Stimulated activated CD4-positive, alpha-beta T cell treated with anti-CD3 and anti-CD28 coated beads, TNF-alpha, amount 100 ng/mL, for 48 hours (primary cell): Measurements from ENCODE around the gene IFFO2.

Source experiments
- DNase-seq, 3 donors: peaks; one replicate each; pipeline ENCODE4 v3.0.0-alpha.2; 2020; ENCODE audit warnings: low read depth in 3 of 3

The IFFO2 gene

DNA sequence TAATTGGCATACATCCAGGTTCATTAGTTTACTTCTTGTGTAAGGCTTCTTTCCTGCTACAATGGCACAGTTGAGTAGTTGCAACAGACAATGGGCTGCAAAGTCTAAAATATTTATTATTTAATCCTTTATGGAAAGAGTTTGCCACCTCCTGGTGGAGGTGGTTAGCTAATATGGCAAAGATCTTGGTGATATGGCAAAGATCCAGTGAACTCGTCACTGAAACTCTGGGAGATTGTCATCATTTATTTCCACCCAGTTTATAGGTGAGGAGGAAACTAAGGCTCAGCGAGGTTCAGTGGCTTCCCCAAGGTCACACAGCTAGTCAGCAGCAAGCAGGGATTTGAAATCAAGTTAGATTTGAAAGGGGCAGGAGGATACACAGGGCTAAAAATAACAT lies 16.1 kb upstream of the IFFO2 start:
- no peak for DNase-seq

DNA sequence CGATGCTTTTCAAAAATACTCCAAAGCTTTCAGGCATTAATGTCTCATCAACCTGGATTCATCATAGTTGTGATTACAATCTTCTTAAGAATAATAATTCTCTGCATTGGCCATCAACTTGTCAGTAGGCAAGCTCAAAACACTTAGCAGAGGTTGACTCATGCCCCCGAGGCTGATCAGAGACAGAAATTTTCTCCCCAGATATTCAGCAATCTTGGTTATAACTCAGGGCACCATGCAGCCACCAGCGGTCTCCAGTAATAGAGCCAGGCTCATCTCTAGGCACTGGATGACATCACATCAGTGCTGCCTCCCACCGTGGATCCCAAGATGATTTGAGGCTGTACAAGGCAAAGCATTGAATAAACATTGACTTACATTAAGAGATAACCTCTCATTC lies 14.3 kb upstream of the IFFO2 start:
- DNase-seq = no peak

DNA sequence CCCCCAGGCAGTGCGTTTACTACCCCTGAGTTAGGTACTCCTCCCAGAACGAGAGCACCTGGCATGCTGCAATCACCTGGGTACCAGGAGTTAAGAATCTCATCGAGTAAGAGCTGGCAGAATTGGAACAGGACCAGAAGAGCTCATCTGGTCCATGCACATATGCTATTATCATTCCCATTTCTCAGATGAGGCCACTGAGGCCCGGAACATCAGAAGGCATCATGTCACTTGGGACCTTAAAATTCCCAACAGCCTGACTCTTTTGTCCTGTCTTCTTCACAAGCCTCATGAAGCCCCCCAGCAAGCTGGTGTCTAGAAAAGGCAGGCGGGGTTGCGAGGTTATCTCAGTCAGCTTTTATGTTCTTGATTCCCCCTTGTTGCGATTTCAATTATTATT lies 13.9 kb upstream of the IFFO2 start:
- DNase-seq = no peak

DNA sequence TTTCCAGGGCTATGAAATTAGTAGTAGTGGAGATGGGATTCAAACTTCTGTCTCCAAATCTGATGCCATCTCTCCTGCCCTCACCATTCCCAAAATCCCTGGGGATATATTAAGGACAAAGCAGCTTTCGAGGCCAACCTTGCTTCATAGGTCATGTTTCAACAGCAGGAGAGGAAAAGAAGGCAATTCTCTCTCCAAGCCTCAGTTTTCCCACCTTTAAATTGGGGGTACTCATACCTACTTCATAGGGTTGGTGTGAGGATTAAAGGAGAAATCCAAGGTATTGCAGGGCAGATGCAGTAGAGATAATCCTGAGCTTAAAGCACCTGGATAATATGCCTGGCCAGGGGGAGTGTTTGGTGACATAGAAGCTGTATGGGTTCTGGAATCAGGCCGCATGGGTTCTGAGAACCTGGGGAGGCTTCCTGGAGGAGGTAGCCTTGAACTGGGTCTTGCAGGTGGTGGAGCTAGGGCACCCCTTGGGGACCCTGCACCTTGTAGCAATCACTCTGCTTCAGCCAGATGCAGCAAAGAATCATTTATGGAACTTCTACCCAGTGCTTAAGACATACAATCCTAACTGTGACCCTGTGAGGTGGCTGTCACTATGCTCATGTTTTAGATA lies 10.7 kb upstream of the IFFO2 start:
- no peak for DNase-seq

DNA sequence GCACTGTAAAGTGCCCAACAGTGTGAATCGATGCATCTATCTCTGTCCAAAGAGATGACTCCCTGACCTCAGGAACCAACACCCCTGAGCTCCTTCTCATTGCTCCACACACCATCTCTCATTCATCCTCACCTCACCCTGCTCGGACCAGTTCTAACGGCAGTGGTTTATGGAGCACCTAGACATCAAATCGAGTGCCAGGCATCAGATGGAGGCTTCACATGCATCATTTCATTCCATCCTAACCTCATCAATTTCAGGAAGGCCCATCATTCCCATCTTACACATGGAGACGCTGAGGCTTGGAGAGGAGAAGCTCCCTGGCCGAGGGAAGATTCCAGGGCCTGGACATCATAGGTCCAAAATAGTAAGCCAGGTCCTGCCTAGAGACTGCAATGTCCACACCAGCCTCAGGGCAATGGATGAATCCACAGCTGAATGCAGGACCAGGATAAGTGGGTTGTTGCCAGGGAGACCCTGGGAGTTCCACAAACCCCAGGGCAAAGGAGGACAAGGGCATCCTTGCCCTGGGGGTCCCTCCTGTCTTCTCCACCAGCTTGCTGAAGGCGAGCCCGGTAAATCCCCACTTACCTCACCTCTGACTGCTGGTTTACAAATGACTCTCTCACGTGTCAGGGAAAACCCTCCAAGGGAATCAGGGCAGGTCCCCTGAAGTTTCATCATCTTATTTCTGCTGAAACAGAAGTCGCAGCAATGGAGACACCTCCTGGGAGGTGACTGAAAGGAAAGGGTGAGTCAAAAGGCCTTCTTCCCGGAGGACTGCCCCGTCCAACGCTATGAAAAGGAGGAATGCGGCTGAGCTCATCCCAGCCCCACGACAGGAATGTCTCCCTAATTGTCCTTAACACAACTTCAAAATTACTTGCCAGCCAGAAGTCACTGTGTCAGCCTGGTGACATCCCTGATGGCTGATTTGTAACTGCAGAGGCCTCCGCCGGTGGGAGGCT lies 9.0 kb upstream of the IFFO2 start:
- peak in 1 of 3 donors; percentile 34 for DNase-seq

GRCh38 chr1:18963968-18964367 lies 7.5 kb upstream of the IFFO2 start:
- no peak for DNase-seq

DNA sequence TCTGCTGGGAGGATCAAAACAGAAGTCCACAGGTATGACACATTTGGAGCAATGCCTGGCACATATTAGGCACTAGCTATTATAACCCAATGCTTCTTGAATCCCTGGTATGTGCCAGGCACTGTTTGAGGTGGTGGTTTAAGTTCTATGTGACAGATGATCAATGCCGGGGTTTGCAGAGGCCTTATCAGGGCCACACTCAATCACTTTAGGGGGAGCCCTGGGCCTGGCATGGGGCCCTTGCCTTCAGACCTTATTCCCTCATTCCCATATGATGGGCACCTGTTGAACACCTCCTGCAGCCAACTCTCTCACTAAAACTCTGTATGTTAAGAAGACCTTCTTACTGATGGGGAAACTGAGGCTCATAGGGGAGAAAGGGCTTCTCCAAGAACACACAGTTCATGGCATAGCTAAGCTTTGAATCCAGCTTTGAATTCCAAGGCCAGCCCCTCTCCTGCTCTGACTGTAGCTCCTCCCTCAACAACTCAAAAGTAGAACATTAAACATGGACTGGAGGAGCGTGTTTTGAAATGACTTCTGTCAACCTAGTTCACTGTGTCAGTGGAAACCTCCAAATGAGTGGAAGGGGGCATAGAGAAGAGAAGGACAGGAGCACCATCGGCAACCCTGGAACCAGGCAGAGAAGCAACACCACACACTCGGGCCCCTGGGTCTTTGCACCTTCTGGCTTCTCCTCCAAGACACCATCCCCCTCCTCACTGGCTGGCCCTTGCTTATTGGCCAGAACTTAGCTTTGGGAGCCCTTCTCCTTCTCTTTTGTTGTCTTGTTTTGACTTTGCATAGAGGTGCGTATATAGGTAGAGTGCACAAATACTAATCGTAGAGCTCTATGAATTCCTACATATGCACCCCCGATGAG lies 6.6 kb upstream of the IFFO2 start:
- no peak for DNase-seq

GRCh38 chr1:18962121-18962721 lies 5.7 kb upstream of the IFFO2 start:
- DNase-seq = no peak

- no peak for DNase-seq
Measured at GRCh38 chr1:18960821-18961220, 4.3 kb upstream of the IFFO2 start.

DNA sequence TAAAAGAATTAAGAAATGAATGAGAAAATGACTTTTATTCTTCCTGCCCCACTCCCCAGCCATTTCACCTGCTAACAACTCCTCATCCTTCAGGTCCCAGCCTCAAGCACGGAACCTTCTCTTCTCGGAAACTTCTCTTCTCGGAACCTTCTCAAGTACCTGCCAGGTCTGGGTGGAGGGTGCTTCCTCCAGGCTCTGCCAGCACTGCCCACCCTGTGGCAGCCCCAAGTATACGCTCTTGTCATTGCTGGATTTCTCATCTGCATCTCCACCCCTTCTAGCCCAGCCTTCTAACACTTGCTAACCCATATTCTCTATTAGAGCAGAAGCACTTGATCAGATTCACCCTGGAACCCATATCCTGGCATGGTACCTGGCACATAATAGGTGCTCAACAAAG lies 3.9 kb upstream of the IFFO2 start:
- no peak for DNase-seq

GRCh38 chr1:18959591-18959990 lies 3.1 kb upstream of the IFFO2 start:
- DNase-seq = no peak

DNA sequence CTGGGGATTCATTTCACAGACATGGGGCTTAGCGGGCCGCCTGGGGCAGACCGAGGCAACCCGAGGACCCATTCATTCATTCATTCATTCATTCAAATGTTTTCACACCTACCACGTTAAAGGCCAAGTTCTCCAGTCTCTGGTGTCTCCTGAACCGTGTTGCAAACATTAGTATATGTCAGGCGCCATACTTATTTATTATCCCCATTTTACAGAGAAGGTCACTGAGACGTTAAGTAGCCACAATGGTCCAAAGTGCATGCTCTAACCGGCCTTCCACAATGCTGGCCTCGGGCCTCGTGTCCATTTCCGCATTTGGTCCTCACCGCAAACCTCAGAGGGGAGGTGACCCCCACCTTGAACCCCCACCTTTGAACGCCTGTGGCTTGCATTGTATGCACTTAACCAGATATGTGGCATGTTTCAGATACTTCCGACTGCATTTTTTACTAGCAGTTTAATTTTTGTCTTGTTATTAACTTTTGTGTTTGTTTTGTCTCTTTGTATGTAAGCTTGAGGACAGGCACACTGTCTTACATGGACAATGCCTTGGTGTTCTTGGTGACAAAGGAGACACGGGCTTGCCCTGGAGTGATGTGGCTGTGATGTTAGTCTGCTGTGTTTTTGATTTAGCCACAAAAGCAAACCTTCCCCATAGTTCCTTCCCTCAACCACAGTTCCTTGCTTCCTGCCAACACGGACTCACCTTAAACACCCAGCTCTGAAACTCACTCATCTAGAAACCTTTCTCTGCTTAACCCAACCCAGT lies 1.2 kb upstream of the IFFO2 start:
- no peak for DNase-seq

- no peak for DNase-seq
Measured at GRCh38 chr1:18957136-18957521, 653 bp upstream of the IFFO2 start.

- DNase-seq = peak in 1 of 3 donors; percentile 58
Measured at GRCh38 chr1:18955441-18956192, 859 bp downstream of the IFFO2 start.

DNA sequence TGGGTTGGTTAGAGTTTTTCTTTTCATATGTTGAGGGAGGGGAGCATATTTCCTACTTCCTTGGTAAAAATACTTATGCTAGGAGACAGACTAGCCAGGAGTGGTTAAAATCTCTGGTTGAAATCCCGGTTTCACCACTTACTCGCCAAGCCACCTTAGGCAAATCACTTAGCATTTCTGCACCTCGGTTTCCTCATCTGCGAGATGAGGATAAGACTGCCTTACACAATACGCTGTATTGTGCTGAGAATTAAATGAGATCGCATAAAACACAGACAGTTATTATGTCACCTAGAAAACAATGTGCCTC lies 1.4 kb downstream of the IFFO2 start:
- DNase-seq = no peak

DNA sequence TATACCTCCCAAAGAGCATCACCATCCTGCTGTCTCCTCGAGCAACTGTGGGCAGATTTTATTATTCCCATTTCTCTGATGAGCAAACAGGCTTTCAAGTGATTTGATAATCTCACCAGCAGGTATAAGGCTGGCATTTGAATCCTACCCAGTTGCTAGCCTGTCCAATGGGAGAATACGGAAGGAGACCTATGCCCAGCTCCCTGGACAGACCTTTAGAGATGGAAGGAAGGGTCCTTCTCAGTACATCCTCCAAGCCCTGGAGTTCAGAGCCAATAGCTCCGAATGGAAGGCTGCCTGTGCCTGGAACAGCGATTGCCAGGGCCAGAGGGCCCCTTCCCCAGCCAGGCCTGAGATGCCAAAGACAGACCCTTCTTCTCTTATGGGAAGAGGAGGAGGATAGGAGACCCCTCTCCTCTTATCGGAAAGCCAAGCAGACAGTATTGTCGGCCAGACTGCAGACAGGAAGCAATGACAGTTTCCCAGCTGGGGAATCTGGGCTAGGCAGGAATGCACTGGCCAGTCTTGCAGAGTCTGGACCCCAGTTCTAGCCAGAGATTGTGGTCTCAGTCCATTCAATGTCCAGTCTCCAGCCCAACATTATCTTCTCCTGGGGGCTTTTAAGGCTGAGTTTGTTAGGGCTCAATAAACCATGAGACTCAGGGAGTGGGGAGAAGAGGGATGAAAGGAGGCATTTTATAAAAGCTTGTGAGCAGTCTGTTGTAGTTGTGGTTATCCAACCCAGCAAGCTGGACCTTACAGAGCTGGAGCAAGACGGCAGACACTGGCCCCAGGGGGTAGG lies 2.0 kb downstream of the IFFO2 start:
- DNase-seq = no peak

DNA sequence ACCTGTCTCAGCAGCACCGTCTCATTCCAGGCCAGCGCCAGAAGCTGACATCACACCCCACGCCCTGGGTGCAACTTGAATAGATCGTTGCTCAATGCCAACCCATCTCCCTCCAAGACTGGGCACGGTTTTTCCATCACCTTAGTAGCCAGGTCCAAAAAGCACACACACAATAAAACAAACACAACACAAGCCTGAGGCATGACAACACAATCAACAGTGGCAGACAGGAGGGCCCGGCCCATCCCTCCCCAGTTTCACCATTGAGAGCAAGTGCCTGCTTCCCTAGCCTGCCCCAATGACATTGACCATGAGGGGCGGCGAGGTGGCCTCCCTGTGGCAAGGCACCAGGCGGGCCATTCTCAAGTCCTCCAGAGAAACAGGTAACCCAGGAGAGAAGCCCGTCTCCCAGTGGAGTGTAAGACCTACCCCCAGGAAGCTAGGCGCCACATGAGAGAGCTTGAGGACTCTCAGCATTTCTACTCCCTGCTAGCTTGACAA lies 2.7 kb downstream of the IFFO2 start:
- DNase-seq = no peak

DNA sequence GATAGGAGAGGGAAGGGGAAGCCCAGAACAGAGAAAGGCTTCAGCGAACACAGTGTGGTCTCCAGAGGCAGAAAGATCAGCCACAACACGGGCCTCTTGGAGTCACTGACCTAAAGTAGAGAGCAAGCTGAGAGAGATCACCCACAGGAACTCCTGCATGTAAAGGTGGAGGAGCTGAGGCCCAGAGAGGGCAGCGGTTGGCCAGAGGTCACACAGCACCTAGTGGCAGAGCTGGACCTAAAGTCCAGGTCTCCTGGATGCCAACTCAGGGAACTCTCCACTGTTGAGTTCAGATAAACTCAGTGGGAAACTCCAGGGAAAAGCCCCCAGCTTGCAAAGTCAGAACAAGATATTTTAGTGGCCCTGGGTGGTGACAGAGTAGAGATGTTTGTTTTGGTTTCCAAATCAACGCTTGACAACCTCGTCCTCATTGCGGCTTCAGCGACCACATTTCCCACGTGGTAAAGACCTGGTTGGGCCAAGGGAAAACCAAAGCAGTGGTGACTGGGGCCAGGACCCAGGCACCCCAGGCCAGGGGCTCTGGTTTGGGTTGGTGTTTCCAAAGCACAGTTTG lies 4.6 kb downstream of the IFFO2 start:
- DNase-seq = peak; percentile 70 to 79 (median 71)

DNA sequence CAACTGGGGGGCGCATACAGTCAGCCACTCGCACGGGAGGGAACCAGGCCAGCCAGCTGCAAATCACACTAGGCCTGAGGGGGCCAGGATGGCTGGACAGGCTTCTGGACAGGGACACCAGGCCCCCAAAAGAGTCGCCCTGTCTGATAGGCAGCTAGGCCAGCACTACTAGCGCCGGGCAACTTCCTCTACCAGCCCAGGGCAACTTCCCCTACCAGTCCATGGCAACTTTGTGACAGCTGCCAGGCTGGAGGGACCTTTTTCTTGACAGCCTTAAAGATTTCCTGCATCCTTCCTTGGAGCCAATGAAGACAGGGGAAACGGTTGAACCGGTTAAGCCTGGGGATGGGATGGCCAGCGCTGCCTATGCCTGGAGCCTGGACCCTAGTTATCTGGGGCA lies 5.1 kb downstream of the IFFO2 start:
- no peak for DNase-seq
